Kidney tubule cell (primary cell): ENCODE results near the gene ARAP1.

Source experiments
- DNase-seq: peaks from one replicate; pipeline ENCODE4 v3.0.0-alpha.2; 2018; ENCODE audit warnings: low spot score

The ARAP1 gene

DNA sequence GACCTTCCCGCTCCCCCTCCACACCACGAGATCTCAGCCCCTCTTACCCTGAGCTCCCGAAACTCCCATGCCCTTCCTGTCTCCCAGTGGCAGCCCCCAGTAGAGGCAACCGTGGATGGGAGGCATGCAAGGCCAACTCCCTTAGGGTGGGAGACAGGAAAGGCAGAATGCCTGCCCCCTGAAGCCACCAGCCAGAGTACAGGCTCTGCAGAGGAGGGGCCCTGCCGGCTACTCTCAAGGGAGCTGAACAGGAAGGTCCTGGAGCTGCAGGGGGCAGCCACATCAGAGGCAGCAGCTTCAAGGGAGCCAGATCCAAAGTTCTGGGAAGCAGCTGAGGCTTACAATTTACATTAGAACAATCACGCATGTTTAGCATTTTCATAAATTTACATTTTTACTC, 116.3 kb downstream of the ARAP1 start:
- no peak for DNase-seq

DNA sequence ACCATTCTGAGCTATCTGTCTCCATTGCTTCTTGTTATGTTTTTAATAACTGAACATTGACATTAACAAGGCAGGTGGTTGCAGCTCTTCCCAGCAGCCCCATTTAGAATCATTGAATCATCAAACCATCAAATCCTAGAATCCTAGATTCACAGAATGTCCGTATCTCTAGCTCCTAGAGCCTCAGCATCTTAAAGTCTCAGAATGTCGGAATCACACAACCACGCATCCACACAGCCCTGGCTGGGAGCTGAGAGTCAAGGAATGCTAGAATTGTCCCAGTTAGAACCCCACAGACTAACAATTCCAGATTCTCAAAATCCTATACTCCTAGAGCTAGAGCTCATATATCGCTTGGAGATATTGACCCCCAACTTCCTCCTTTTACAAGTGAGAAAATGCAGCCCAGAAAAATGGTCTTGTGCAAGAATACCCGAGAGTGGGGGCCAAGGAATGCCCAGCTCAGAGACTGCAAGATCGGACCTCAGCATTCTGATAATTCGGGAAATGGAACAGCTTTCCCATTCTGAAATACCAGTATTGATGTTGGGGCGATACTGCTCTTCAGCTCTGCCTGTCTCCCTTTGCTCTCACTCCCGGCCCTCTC, 116.8 kb downstream of the ARAP1 start:
- DNase-seq, result no peak
